C4-2B (cell line): ENCODE measurements around the gene KIF1A.

Source experiments
- ZFX ChIP-seq: fragments of 450-650 bp; IDR thresholded peaks from 2 replicates; pipeline ENCODE4 v1.6.1; 2017
- TF ChIP-seq, protein P1 (sequence below): fragments of 450-650 bp; conservative IDR thresholded peaks from 2 replicates; pipeline ENCODE4 v1.5.1; 2017; ENCODE audit warnings: mild to moderate bottlenecking

DNA sequence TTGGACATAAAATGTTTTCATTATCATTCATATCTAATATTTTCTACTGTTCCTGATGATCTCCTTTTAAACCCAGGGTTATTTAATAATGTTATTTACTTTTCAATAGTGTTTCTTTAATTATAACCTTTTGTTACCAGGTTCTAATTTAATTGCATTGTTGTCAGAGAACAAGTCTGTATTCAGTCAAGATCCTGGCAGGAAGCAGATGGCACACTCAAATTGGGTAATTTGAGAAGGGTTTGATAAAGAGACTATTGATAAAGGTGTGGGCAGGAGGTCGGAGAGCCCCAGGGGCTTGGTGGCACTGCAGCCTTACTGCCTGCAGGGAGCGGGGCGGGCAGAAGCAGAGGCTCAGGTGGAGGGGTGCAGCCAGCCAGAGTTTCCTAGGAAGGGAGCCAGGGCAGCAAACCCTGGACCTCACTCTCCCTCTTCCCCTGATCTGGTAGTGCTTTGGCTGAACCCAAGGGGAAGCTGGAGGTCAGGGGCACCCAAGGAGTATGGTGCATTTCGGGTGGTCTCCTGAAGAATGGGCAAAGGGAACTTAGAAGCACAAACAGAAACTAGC lies 2.3 kb upstream of the KIF1A start:
- TF ChIP-seq, protein P1, sequence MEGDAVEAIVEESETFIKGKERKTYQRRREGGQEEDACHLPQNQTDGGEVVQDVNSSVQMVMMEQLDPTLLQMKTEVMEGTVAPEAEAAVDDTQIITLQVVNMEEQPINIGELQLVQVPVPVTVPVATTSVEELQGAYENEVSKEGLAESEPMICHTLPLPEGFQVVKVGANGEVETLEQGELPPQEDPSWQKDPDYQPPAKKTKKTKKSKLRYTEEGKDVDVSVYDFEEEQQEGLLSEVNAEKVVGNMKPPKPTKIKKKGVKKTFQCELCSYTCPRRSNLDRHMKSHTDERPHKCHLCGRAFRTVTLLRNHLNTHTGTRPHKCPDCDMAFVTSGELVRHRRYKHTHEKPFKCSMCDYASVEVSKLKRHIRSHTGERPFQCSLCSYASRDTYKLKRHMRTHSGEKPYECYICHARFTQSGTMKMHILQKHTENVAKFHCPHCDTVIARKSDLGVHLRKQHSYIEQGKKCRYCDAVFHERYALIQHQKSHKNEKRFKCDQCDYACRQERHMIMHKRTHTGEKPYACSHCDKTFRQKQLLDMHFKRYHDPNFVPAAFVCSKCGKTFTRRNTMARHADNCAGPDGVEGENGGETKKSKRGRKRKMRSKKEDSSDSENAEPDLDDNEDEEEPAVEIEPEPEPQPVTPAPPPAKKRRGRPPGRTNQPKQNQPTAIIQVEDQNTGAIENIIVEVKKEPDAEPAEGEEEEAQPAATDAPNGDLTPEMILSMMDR: no peak
- TF ChIP-seq ZFX: no peak
